ENCODE measurements around the gene CCDC14. TPM values are rescaled to one million over a fixed set of nuclear protein-coding genes. Genes with fewer than 3 reads are reported as not detected.

Gene CCDC14
- total RNA-seq, 1 experiment from 2014 or later = 52.4 TPM

- no peak overlapping the region for H3K4me3 Mint-ChIP-seq
- ChIA-PET CTCF (no interaction called here), POLR2A (no interaction called here)
- H3K27me3 Mint-ChIP-seq (ENCODE audit: low read depth) = no peaks in the 10 kb centered on the region
- no peak for DNase-seq (ENCODE audit: low spot score)
- no peaks in the 10 kb centered on the region for H3K9me3 Mint-ChIP-seq
- ATAC-seq = no peak
- no peak for TF ChIP-seq RORB (CRISPR knock-in tag; IDR thresholded peaks at IDR 0.05)
- no peak for TF ChIP-seq AR (CRISPR knock-in tag; IDR thresholded peaks at IDR 0.05)
- no peak overlapping the region for H3K27ac Mint-ChIP-seq
- no peaks in the 10 kb centered on the region for H3K4me1 Mint-ChIP-seq
- H3K36me3 Mint-ChIP-seq = peaks cover 47% of the 10 kb centered on the region
These were observed 9.2 kb downstream of the CCDC14 start for GRCh38 chr3:123951522-123952447.

GRCh38 chr3:123949641-123950040 lies 11.4 kb downstream of the CCDC14 start:
- no peaks in the 10 kb centered on the region for H3K27me3 Mint-ChIP-seq (ENCODE audit: low read depth)
- H3K27ac Mint-ChIP-seq = no peak overlapping the region
- ATAC-seq = no peak
- TF ChIP-seq ZNF512 (CRISPR knock-in tag; IDR thresholded peaks at IDR 0.05; ENCODE audit: borderline replicate concordance) = no peak
- no peak for TF ChIP-seq TCF7 (CRISPR knock-in tag; IDR thresholded peaks at IDR 0.05; ENCODE audit: low read depth)
- TF ChIP-seq ZNF317 (CRISPR knock-in tag; IDR thresholded peaks at IDR 0.05; ENCODE audit: borderline replicate concordance, low read depth) = no peak
- no peak for TF ChIP-seq E2F5 (CRISPR knock-in tag; IDR thresholded peaks at IDR 0.05)
- TF ChIP-seq NR2C2 (CRISPR knock-in tag; IDR thresholded peaks at IDR 0.05) = no peak
- no peak for TF ChIP-seq SMAD3 (CRISPR knock-in tag; IDR thresholded peaks at IDR 0.05; ENCODE audit: borderline replicate concordance)
- no peak for TF ChIP-seq ZNF423 (CRISPR knock-in tag; IDR thresholded peaks at IDR 0.05)
- TF ChIP-seq ZNF396 (CRISPR knock-in tag; IDR thresholded peaks at IDR 0.05; ENCODE audit: borderline replicate concordance) = no peak
- TF ChIP-seq ETV6 (CRISPR knock-in tag; IDR thresholded peaks at IDR 0.05) = no peak
- no peak for DNase-seq (ENCODE audit: low spot score)
- H3K4me3 Mint-ChIP-seq = no peak overlapping the region
- H3K4me1 Mint-ChIP-seq = no peaks in the 10 kb centered on the region
- ChIA-PET POLR2A (no interaction called here), CTCF (interaction anchor here (0.6 kb wide), 1 partner anchor 11 kb away, joined by 3 read pairs; the partner anchor contains the start of gene CCDC14)
- H3K36me3 Mint-ChIP-seq = peaks cover 52% of the 10 kb centered on the region
- no peaks in the 10 kb centered on the region for H3K9me3 Mint-ChIP-seq

- DNase-seq (ENCODE audit: low spot score) (no peak), ATAC-seq (no peak)
- CTCF ChIA-PET = no interaction called here
- Mint-ChIP-seq H3K9me3 (no peaks in the 10 kb centered on the region), H3K27me3 (ENCODE audit: low read depth) (no peaks in the 10 kb centered on the region), H3K36me3 (peaks cover 63% of the 10 kb centered on the region), H3K4me3 (no peak overlapping the region), H3K4me1 (no peaks in the 10 kb centered on the region), H3K27ac (no peak overlapping the region)
- POLR2A ChIA-PET = interaction anchor here (1.0 kb wide), 1 partner anchor 13 kb away, joined by 3 read pairs; the partner anchor contains the start of gene CCDC14
- TF ChIP-seq ZNF512 (CRISPR knock-in tag; IDR thresholded peaks at IDR 0.05; ENCODE audit: borderline replicate concordance) (no peak), ZMAT4 (CRISPR knock-in tag; IDR thresholded peaks at IDR 0.05) (no peak), FOXJ3 (CRISPR knock-in tag; IDR thresholded peaks at IDR 0.05; ENCODE audit: borderline replicate concordance) (no peak), OVOL2 (CRISPR knock-in tag; IDR thresholded peaks at IDR 0.05; ENCODE audit: borderline replicate concordance) (no peak), NR3C1 (CRISPR knock-in tag; conservative IDR thresholded peaks at IDR 0.05; ENCODE audit: low read depth) (no peak), ATF1 (CRISPR knock-in tag; IDR thresholded peaks at IDR 0.05) (no peak), SMAD4 (CRISPR knock-in tag; IDR thresholded peaks at IDR 0.05) (no peak), RORB (CRISPR knock-in tag; IDR thresholded peaks at IDR 0.05) (no peak), ZBTB43 (CRISPR knock-in tag; IDR thresholded peaks at IDR 0.05) (no peak), IRF2 (CRISPR knock-in tag; IDR thresholded peaks at IDR 0.05; ENCODE audit: borderline replicate concordance, low read depth) (no peak), ERG (CRISPR knock-in tag; IDR thresholded peaks at IDR 0.05) (no peak)
These were observed 12.6 kb downstream of the CCDC14 start for GRCh38 chr3:123948449-123948848.
